Measurements from ENCODE around the gene EVA1B.

- TF ChIP-seq CTCF (IDR thresholded peaks at IDR 0.05) (no peak), POLR2A (IDR thresholded peaks at IDR 0.05) (no peak)
These were observed 4.1 kb upstream of the EVA1B start for GRCh38 chr1:36327421-36328087.

All from Peyer's patch (tissue), 4 donors.